H1 (cell line): ENCODE data around the gene KIF1B. TPM values are rescaled to one million over a fixed set of nuclear protein-coding genes. Genes with fewer than 3 reads are reported as not detected.

Experiments
- CREB1 ChIP-seq: IDR thresholded peaks from 2 replicates; pipeline ENCODE4 v1.6.1; 2012; ENCODE audit warnings: inconsistent platforms
- CTCF ChIP-seq, 3 experiments: IDR thresholded peaks; 1 replicate in 2 of 3; 2 replicates in 1 of 3; pipeline versions ENCODE4 v1.5.1 to v1.6.1; 2011; ENCODE audit warnings: low read length in 3 of 3, mild to moderate bottlenecking in 3 of 3, inconsistent platforms in 2 of 3, low read depth in 1 of 3, moderate library complexity in 1 of 3; ENCODE audit not compliant: insufficient read depth in 1 of 3; ENCODE audit errors: control extremely low read depth in 1 of 3
- HDAC2 ChIP-seq, 2 experiments: fragments of 300-600 bp in 1 of 2; sonication (generic) in 1 of 2; IDR thresholded peaks; 2 replicates each; pipeline ENCODE4 v1.6.1; 2011 to 2012; ENCODE audit warnings: low read depth in 2 of 2, low read length in 2 of 2, mild to moderate bottlenecking in 2 of 2, moderate library complexity in 2 of 2, borderline replicate concordance in 1 of 2, inconsistent platforms in 1 of 2
- JUN ChIP-seq: IDR thresholded peaks from 2 replicates; pipeline ENCODE4 v1.6.1; 2011; ENCODE audit warnings: low read depth, mild to moderate bottlenecking, improper control_type of control experiment, low read length
- KDM4A ChIP-seq: IDR thresholded peaks from one replicate; pipeline ENCODE4 v1.7.1; 2012; ENCODE audit warnings: low read depth, mild to moderate bottlenecking, moderate library complexity, low read length, inconsistent platforms; ENCODE audit not compliant: severe bottlenecking
- POLR2A ChIP-seq, 2 experiments: IDR thresholded peaks; 1 replicate in 1 of 2; 2 replicates in 1 of 2; pipeline ENCODE4 v1.6.1; 2011; ENCODE audit warnings: low read depth in 2 of 2, low read length in 2 of 2, mild to moderate bottlenecking in 2 of 2; ENCODE audit errors: control extremely low read depth in 1 of 2
- polyA plus RNA-seq, 7 experiments: library from polyadenylated mRNA; depleted of rRNA in 3 of 7; stranded (reverse) in 5 of 7; unstranded in 2 of 7; fragments of >200 nt in 5 of 7; fragments of 200-250 nt in 2 of 7; gene quantifications; 1 replicate in 5 of 7; 2 replicates in 1 of 7; 4 replicates in 1 of 7; pipeline versions ENCODE4 v1.2.1 to v1.2.3, GENCODE V29; 2011 to 2013; ENCODE audit warnings: missing spikeins in 2 of 7, mixed read lengths in 2 of 7
- total RNA-seq: library from RNA; stranded (reverse); fragmentation: NEBNext Ultra II Directional; extraction: Animal tissue kit (Norgen Biotek cat#: 25700); gene quantifications from 2 replicates; pipeline ENCODE4 v1.2.1, GENCODE V29; 2021

The KIF1B gene
- total and polyA plus RNA-seq, 2 of the 8 experiments (the other 6 are each of a cell fraction or from before 2014, with no cell fraction given) = 39.1 to 74.2 TPM

DNA sequence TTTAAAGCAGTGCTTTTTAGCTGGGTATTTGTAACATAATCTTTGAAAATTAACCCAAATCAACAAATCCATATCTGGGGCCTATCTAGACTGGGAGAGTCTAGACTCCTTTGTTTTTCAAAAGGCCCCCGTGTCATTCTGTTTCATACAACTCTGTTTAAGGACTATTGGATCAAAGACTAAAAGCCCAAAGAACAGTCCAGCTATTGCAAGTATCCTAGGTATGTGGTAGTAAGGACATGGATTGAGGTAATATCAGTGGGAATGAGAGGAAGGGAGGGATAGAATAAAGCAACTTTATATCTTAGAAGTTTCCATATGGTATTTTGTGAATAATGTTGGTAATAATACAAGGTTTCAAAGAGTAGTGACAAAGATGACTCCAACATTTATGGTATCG lies 18.2 kb downstream of the KIF1B start (continued):
- no peak for TF ChIP-seq CTCF (IDR thresholded peaks at IDR 0.05; ENCODE audit: control extremely low read depth in 1 of 3, insufficient read depth in 1 of 3, low read depth in 1 of 3, low read length in 3 of 3)
- no peak for TF ChIP-seq HDAC2 (IDR thresholded peaks at IDR 0.05; ENCODE audit: borderline replicate concordance in 1 of 2, low read depth in 2 of 2, low read length in 2 of 2)
- TF ChIP-seq POLR2A (IDR thresholded peaks at IDR 0.05; ENCODE audit: control extremely low read depth in 1 of 2, low read depth in 2 of 2, low read length in 2 of 2) = no peak
- no peak for TF ChIP-seq JUN
- TF ChIP-seq KDM4A = no peak
- TF ChIP-seq CREB1 = no peak
